SK-N-SH treated with all-trans-retinoic acid at 6 μM for 48 hours (cell line): ENCODE results near the gene RASSF4.

Source experiments
- ARNTL ChIP-seq: fragments of 450-650 bp; formaldehyde crosslinking; IDR thresholded peaks from 2 replicates; pipeline ENCODE4 v1.5.0; 2020; ENCODE audit warnings: low read depth, mild to moderate bottlenecking, moderate library complexity, borderline replicate concordance
- BACH2 ChIP-seq: fragments of 250-450 bp; sonication (Bioruptor Pico); IDR thresholded peaks from 2 replicates; pipeline ENCODE4 v1.9.0; 2021; ENCODE audit warnings: mild to moderate bottlenecking, borderline replicate concordance
- GLIS3 ChIP-seq: fragments of 250-450 bp; sonication (Bioruptor Pico); IDR thresholded peaks from 2 replicates; pipeline ENCODE4 v1.5.0; 2020; ENCODE audit warnings: mild to moderate bottlenecking, moderate library complexity
- PATZ1 ChIP-seq: fragments of 250-450 bp; sonication (Bioruptor Pico); IDR thresholded peaks from 2 replicates; pipeline ENCODE4 v1.8.0; 2020; ENCODE audit warnings: mild to moderate bottlenecking, moderate library complexity, borderline replicate concordance
- RARB ChIP-seq: fragments of 250-450 bp; sonication (Bioruptor Pico); IDR thresholded peaks from 2 replicates; pipeline ENCODE4 v1.8.0; 2021; ENCODE audit warnings: mild to moderate bottlenecking, moderate library complexity
- ZFP3 ChIP-seq: fragments of 250-450 bp; sonication (Bioruptor Pico); IDR thresholded peaks from 2 replicates; pipeline ENCODE4 v1.5.0; 2020; ENCODE audit warnings: mild to moderate bottlenecking, moderate library complexity
- ZFP30 ChIP-seq: fragments of 450-650 bp; formaldehyde crosslinking; IDR thresholded peaks from 2 replicates; pipeline ENCODE4 v1.5.0; 2022; ENCODE audit warnings: mild to moderate bottlenecking, moderate library complexity
- ZNF70 ChIP-seq: fragments of 450-650 bp; formaldehyde crosslinking; IDR thresholded peaks from 2 replicates; pipeline ENCODE4 v1.5.0; 2020; ENCODE audit warnings: mild to moderate bottlenecking, moderate library complexity

- TF ChIP-seq BACH2 (CRISPR knock-in tag): no peak
- no peak for TF ChIP-seq ARNTL (CRISPR knock-in tag)
- no peak for TF ChIP-seq GLIS3 (CRISPR knock-in tag)
- TF ChIP-seq ZNF70: no peak
- TF ChIP-seq ZFP3 (CRISPR knock-in tag): no peak
- no peak for TF ChIP-seq PATZ1 (CRISPR knock-in tag)
- TF ChIP-seq ZFP30 (CRISPR knock-in tag): no peak
- TF ChIP-seq RARB (CRISPR knock-in tag): no peak
Observed at GRCh38 chr10:44993226-44993921, 33.8 kb downstream of the RASSF4 start.
